Smooth muscle cell (in vitro differentiated cells): ENCODE results near the gene TNS3. TPM values are rescaled to one million over a fixed set of nuclear protein-coding genes. Genes with fewer than 3 reads are reported as not detected.
"Not testable (repeated sequence)": the region's sequence is repeated elsewhere in the genome, so short reads cannot be mapped to it uniquely, and the experiment has no call there.

Source experiments
- DNase-seq: peaks from one replicate; lab custom pipeline; 2025; ENCODE audit not compliant: unreplicated experiment; lab: John Stamatoyannopoulos, UW
- H2AFZ ChIP-seq: fragments of 200-600 bp; sonication (generic); 2 replicates; pipeline ENCODE4 v1.6.0; 2016; ENCODE audit warnings: antibody characterized with exemption, low read depth, mild to moderate bottlenecking
- H3F3A ChIP-seq: fragments of 200-600 bp; sonication (generic); 2 replicates; pipeline ENCODE4 v1.6.0; 2017; ENCODE audit warnings: antibody characterized with exemption, low read depth
- H3K27ac ChIP-seq: fragments of 200-600 bp; sonication (generic); 2 replicates; pipeline ENCODE4 v1.5.1; 2016; ENCODE audit warnings: low read depth, mild to moderate bottlenecking
- H3K27me3 ChIP-seq: fragments of 200-600 bp; sonication (generic); 2 replicates; pipeline ENCODE4 v1.6.1; 2016; ENCODE audit warnings: low read depth, mild to moderate bottlenecking
- H3K36me3 ChIP-seq: fragments of 200-600 bp; sonication (generic); 2 replicates; pipeline ENCODE4 v1.5.1; 2016; ENCODE audit warnings: low read depth
- H3K4me1 ChIP-seq: fragments of 200-600 bp; sonication (generic); 2 replicates; pipeline ENCODE4 v1.5.1; 2016; ENCODE audit warnings: low read depth
- H3K4me2 ChIP-seq: fragments of 200-600 bp; sonication (generic); 2 replicates; pipeline ENCODE4 v1.6.0; 2016; ENCODE audit warnings: mild to moderate bottlenecking
- H3K4me3 ChIP-seq: fragments of 200-600 bp; sonication (generic); 2 replicates; pipeline ENCODE4 v1.5.1; 2016; ENCODE audit warnings: mild to moderate bottlenecking
- H3K79me2 ChIP-seq: fragments of 200-600 bp; sonication (generic); 2 replicates; pipeline ENCODE4 v1.6.0; 2016; ENCODE audit warnings: low read depth, mild to moderate bottlenecking
- H3K9ac ChIP-seq: fragments of 200-600 bp; sonication (generic); 2 replicates; pipeline ENCODE4 v1.6.0; 2016; ENCODE audit warnings: low read depth
- H3K9me3 ChIP-seq: fragments of 200-600 bp; sonication (generic); replicated peaks from 2 replicates; pipeline ENCODE4 v1.5.1; 2016; ENCODE audit warnings: low read depth
- H4K20me1 ChIP-seq: fragments of 200-600 bp; sonication (generic); 2 replicates; pipeline ENCODE4 v1.6.0; 2016; ENCODE audit warnings: low read depth
- WGBS: methylation state at CpG from one replicate; pipeline ENCODE4 v1.1.7; 2016; ENCODE audit warnings: low lambda C conversion rate; 5-methylcytosine and 5-hydroxymethylcytosine counted together
- polyA plus RNA-seq: library from polyadenylated mRNA; unstranded; fragments of >200 nt; fragmentation: Nextera tagmentation; extraction: Ambion mirVana; gene quantifications from 2 replicates; pipeline ENCODE4 v1.2.1, GENCODE V29; 2016
- total RNA-seq: library from RNA; depleted of rRNA; stranded (reverse); fragments of >200 nt; gene quantifications from 2 replicates; pipeline ENCODE4 v1.2.3, GENCODE V29; 2014
- TF ChIP-seq, protein P1 (sequence below): fragments of 200-600 bp; sonication (generic); IDR thresholded peaks from 2 replicates; pipeline ENCODE4 v1.5.1; 2017; ENCODE audit warnings: borderline replicate concordance, mild to moderate bottlenecking, antibody characterized with exemption; ENCODE audit not compliant: insufficient read depth, poor library complexity, severe bottlenecking

The TNS3 gene
- total and polyA plus RNA-seq, 2 experiments from 2014 or later, result 32.6 to 50.5 TPM

GRCh38 chr7:47266131-47266706 is 315.7 kb downstream of the TNS3 start:
- no peak overlapping the region for H3K4me3 ChIP-seq
- H3K4me2 ChIP-seq, result no peak overlapping the region
- H3K9me3 ChIP-seq, result no peaks in the 10 kb centered on the region
- H3K4me1 ChIP-seq, result no peaks in the 10 kb centered on the region
- TF ChIP-seq, protein P1, sequence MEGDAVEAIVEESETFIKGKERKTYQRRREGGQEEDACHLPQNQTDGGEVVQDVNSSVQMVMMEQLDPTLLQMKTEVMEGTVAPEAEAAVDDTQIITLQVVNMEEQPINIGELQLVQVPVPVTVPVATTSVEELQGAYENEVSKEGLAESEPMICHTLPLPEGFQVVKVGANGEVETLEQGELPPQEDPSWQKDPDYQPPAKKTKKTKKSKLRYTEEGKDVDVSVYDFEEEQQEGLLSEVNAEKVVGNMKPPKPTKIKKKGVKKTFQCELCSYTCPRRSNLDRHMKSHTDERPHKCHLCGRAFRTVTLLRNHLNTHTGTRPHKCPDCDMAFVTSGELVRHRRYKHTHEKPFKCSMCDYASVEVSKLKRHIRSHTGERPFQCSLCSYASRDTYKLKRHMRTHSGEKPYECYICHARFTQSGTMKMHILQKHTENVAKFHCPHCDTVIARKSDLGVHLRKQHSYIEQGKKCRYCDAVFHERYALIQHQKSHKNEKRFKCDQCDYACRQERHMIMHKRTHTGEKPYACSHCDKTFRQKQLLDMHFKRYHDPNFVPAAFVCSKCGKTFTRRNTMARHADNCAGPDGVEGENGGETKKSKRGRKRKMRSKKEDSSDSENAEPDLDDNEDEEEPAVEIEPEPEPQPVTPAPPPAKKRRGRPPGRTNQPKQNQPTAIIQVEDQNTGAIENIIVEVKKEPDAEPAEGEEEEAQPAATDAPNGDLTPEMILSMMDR, result peak; percentile 98
- no peaks in the 10 kb centered on the region for H3F3A ChIP-seq
- H3K27me3 ChIP-seq, result no peaks in the 10 kb centered on the region
- H2AFZ ChIP-seq, result no peak overlapping the region
- DNase-seq, result peak; percentile 16
- H3K27ac ChIP-seq, result no peak overlapping the region
- no peaks in the 10 kb centered on the region for H4K20me1 ChIP-seq
- no peaks in the 10 kb centered on the region for H3K36me3 ChIP-seq
- no peaks in the 10 kb centered on the region for H3K79me2 ChIP-seq
- WGBS, result 18% methylated on average over 7 of the region's 7 CpGs
- H3K9ac ChIP-seq, result no peak overlapping the region

DNA sequence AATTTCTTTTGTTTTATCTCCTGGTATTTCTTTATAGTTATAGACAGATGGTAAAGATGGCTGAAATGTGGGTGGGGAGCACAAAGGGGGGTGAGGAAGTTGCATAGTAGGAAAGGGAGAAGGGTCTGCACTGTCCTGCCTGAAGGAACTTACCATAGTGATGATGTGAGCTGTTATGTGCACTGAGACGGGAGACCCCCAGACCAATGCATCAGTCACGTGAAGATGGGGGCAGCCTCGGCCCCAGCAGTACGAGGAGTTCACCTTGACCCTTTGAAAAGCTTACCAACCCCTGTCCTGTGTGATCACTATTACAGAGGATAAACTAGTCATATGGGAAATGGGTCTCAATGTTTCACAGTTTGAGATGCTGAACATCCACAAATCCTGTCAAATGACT is 316.3 kb downstream of the TNS3 start:
- no peaks in the 10 kb centered on the region for H3K4me1 ChIP-seq
- H3K9ac ChIP-seq, result no peak overlapping the region
- DNase-seq, result no peak
- H2AFZ ChIP-seq, result no peak overlapping the region
- H3K4me3 ChIP-seq, result no peak overlapping the region
- H3K27me3 ChIP-seq, result no peaks in the 10 kb centered on the region
- H3K9me3 ChIP-seq, result no peaks in the 10 kb centered on the region
- no peak overlapping the region for H3K4me2 ChIP-seq
- TF ChIP-seq, protein P1, result no peak
- H3F3A ChIP-seq, result no peaks in the 10 kb centered on the region
- 95% methylated on average over 4 of the region's 4 CpGs for WGBS
- no peaks in the 10 kb centered on the region for H4K20me1 ChIP-seq
- no peaks in the 10 kb centered on the region for H3K36me3 ChIP-seq
- H3K79me2 ChIP-seq, result no peaks in the 10 kb centered on the region
- H3K27ac ChIP-seq, result no peak overlapping the region

DNA sequence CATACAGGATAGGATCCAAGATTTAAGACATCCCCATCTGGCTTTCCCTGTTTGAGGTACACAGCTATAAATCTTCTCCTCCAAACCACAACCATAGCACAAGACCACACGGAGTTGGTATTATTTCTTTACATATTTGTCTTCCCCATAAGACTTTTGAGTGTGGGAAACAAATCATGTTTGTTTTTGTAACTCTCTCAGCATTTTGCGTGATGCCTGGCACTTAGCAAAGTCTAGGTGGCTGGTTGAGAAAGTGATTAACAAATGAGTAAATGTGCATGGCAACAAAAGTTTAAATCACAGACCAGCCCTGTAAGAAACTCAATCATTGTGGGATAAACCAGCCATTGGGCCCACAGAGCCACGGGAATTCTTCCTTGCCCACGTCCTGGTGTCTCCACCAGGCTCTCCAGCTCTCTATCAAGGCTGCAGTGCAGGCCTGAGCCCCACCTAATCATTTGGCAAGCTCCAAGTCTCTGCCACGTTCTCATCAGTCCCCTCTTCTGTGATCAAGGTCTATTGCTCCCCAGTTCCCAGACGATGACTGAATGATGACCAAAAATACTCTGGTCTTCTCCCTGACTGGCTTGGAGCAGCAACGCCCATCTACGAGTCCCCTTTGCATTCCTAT is 317.8 kb downstream of the TNS3 start:
- Histone ChIP-seq H3K4me3 (no peak overlapping the region), H4K20me1 (no peaks in the 10 kb centered on the region), H3F3A (no peaks in the 10 kb centered on the region), H3K4me1 (no peaks in the 10 kb centered on the region), H3K36me3 (no peaks in the 10 kb centered on the region), H2AFZ (no peak overlapping the region), H3K27ac (no peak overlapping the region), H3K4me2 (no peak overlapping the region), H3K79me2 (no peaks in the 10 kb centered on the region), H3K27me3 (no peaks in the 10 kb centered on the region), H3K9me3 (no peaks in the 10 kb centered on the region), H3K9ac (no peak overlapping the region)
- TF ChIP-seq, protein P1, result no peak
- 77% methylated on average over 8 of the region's 8 CpGs for WGBS
- no peak for DNase-seq

GRCh38 chr7:47262881-47263280 is 319.0 kb downstream of the TNS3 start:
- Histone ChIP-seq H3F3A (no peaks in the 10 kb centered on the region), H3K79me2 (no peaks in the 10 kb centered on the region), H3K9ac (no peak overlapping the region), H3K4me3 (no peak overlapping the region), H4K20me1 (no peaks in the 10 kb centered on the region), H2AFZ (no peak overlapping the region), H3K4me1 (no peaks in the 10 kb centered on the region), H3K27me3 (no peaks in the 10 kb centered on the region), H3K27ac (no peak overlapping the region), H3K36me3 (no peaks in the 10 kb centered on the region), H3K4me2 (no peak overlapping the region), H3K9me3 (no peaks in the 10 kb centered on the region)
- no peak for DNase-seq
- TF ChIP-seq, protein P1, result no peak
- 98% methylated on average over 3 of the region's 3 CpGs for WGBS

DNA sequence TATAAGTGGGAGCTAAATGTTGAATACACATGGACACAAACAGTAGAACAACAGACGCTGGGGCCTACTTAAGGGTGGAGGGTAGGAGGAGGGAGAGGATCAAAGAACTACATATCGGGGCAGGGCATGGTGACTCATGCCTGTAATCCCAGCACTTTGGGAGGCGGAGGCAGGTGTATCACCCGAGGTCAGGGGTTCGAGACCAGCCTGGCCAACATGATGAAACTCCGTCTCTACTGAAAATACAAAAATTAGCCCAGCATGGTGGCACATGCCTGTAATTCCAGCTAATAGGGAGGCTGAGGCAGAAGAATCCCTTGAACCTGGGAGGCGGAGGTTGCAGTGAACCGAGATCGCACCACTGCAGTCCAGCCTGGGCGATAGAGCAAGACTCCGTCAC is 319.8 kb downstream of the TNS3 start:
- H3K4me1 ChIP-seq, H3K9me3 ChIP-seq, H3F3A ChIP-seq, H3K4me2 ChIP-seq, H3K36me3 ChIP-seq, H3K27ac ChIP-seq, H4K20me1 ChIP-seq, H3K79me2 ChIP-seq, H2AFZ ChIP-seq, H3K9ac ChIP-seq, H3K27me3 ChIP-seq, H3K4me3 ChIP-seq, DNase-seq: not testable (repeated sequence)
- WGBS, result 96% methylated on average over 11 of the region's 11 CpGs
